GM12878 (cell line): ENCODE measurements around the gene ZG16. TPM values are rescaled to one million over a fixed set of nuclear protein-coding genes. Genes with fewer than 3 reads are reported as not detected.

Experiments used
- ATAC-seq: fragments of 200-7000 bp; cut with Tn5 transposase; 3 replicates; pipeline ENCODE4 v1.9.1; 2020; ENCODE audit warnings: mild to moderate bottlenecking, moderate library complexity
- BruUV-seq: library from RNA; stranded (reverse); fragments of 400-500 nt; replicated peaks from 2 replicates; lab custom pipeline; 2021; lab: Mats Ljungman, UMichigan
- CTCF ChIA-PET: fragments of 300-600 bp; sonication (Branson Sonifier 250); formaldehyde crosslinking; extraction: SDS; loops from one replicate; lab custom pipeline; 2021; ENCODE audit warnings: inconsistent platforms; lab: Yijun Ruan, JAX
- POLR2A ChIA-PET: fragments of 350-600 bp; formaldehyde crosslinking; extraction: SDS; loops from one replicate; lab custom pipeline; 2021; ENCODE audit warnings: inconsistent platforms; lab: Charles Lee
- RAD21 ChIA-PET: fragments of 300-600 bp; sonication (Branson Sonifier 250); formaldehyde crosslinking; loops from one replicate; lab custom pipeline; 2023; ENCODE audit warnings: antibody characterized with exemption; ENCODE audit not compliant: unreplicated experiment; lab: Charles Lee
- SMC1A ChIA-PET: fragments of 300-600 bp; sonication (Branson Sonifier 250); formaldehyde crosslinking; loops from one replicate; lab custom pipeline; 2023; ENCODE audit not compliant: unreplicated experiment, uncharacterized antibody; lab: Charles Lee
- DNase-seq: peaks from one replicate; pipeline ENCODE4 v3.0.0-alpha.2; 2011; ENCODE audit warnings: low read depth, low spot score
- FAIRE-seq: peaks from 3 replicates; lab custom pipeline; 2011; peaks lifted over from hg19 to GRCh38; lab: Jason Lieb, UNC
- H2AFZ ChIP-seq: 2 replicates; pipeline ENCODE4 v1.6.0; 2011; ENCODE audit warnings: low read depth, low read length, control low read depth; ENCODE audit not compliant: control insufficient read depth
- H3K27ac ChIP-seq: 2 replicates; pipeline ENCODE4 v1.5.1; 2011; ENCODE audit warnings: control low read depth; ENCODE audit not compliant: control insufficient read depth, insufficient read depth
- H3K27me3 ChIP-seq, 2 experiments: replicated peaks in 1 of 2; 2 replicates each; pipeline versions ENCODE4 v1.6.0 to v1.6.1; 2011; ENCODE audit warnings: low read length in 1 of 2; ENCODE audit not compliant: control insufficient read depth in 2 of 2, insufficient read depth in 2 of 2
- H3K36me3 ChIP-seq, 2 experiments: 2 replicates each; pipeline ENCODE4 v1.5.1; 2011; ENCODE audit warnings: low read length in 1 of 2; ENCODE audit not compliant: control insufficient read depth in 2 of 2, insufficient read depth in 2 of 2
- H3K4me1 ChIP-seq: 2 replicates; pipeline ENCODE4 v1.6.1; 2011; ENCODE audit warnings: mild to moderate bottlenecking, low read length, moderate library complexity, mixed read lengths; ENCODE audit not compliant: control insufficient read depth, insufficient read depth
- H3K4me2 ChIP-seq: 2 replicates; pipeline ENCODE4 v1.6.0; 2011; ENCODE audit warnings: control low read depth; ENCODE audit not compliant: control insufficient read depth, insufficient read depth
- H3K4me3 ChIP-seq: fragments of 200-600 bp; sonication (generic); 2 replicates; pipeline ENCODE4 v1.5.1; 2016
- H3K79me2 ChIP-seq: 2 replicates; pipeline ENCODE4 v1.6.0; 2011; ENCODE audit warnings: low read length; ENCODE audit not compliant: control insufficient read depth, insufficient read depth
- H3K9ac ChIP-seq: 2 replicates; pipeline ENCODE4 v1.8.0; 2011; ENCODE audit warnings: low read length, control low read depth, mixed read lengths; ENCODE audit not compliant: control insufficient read depth, insufficient read depth
- H3K9me3 ChIP-seq: replicated peaks from 3 replicates; pipeline ENCODE4 v1.5.1; 2011; ENCODE audit warnings: mild to moderate bottlenecking, low read length; ENCODE audit not compliant: control insufficient read depth, insufficient read depth
- H4K20me1 ChIP-seq: 2 replicates; pipeline ENCODE4 v1.6.0; 2011; ENCODE audit not compliant: control insufficient read depth, insufficient read depth
- ATF7 ChIP-seq: fragments of 450-650 bp; IDR thresholded peaks from 2 replicates; pipeline ENCODE4 v1.6.1; 2016; ENCODE audit warnings: low read depth, mild to moderate bottlenecking
- CBX5 ChIP-seq: sonication (generic); IDR thresholded peaks from 2 replicates; pipeline ENCODE4 v1.6.1; 2016; ENCODE audit warnings: low read depth, moderate library complexity, mild to moderate bottlenecking, inconsistent platforms
- ESRRA ChIP-seq: IDR thresholded peaks from 2 replicates; pipeline ENCODE4 v1.6.1; 2012; ENCODE audit warnings: mild to moderate bottlenecking, low read length, improper control_type of control experiment
- IKZF1 ChIP-seq: fragments of 450-650 bp; conservative IDR thresholded peaks from 2 replicates; pipeline ENCODE4 v1.6.1; 2017; ENCODE audit warnings: antibody characterized with exemption, mild to moderate bottlenecking
- NR2C1 ChIP-seq: fragments of 450-650 bp; IDR thresholded peaks from 2 replicates; pipeline ENCODE4 v1.6.1; 2017; ENCODE audit warnings: antibody characterized with exemption, mild to moderate bottlenecking, moderate library complexity
- RAD21 ChIP-seq: IDR thresholded peaks from 2 replicates; pipeline ENCODE4 v1.6.1; 2011; ENCODE audit warnings: mild to moderate bottlenecking, low read depth, low read length, moderate library complexity; ENCODE audit not compliant: insufficient read depth
- RCOR1 ChIP-seq: conservative IDR thresholded peaks from 2 replicates; pipeline ENCODE4 v1.6.1; 2012; ENCODE audit warnings: low read depth, low read length, improper control_type of control experiment
- RFX5 ChIP-seq: IDR thresholded peaks from 2 replicates; pipeline ENCODE4 v1.6.1; 2011; ENCODE audit warnings: low read depth, low read length, improper control_type of control experiment
- SMARCA5 ChIP-seq: fragments of 450-650 bp; IDR thresholded peaks from 2 replicates; pipeline ENCODE4 v1.6.1; 2017; ENCODE audit warnings: mild to moderate bottlenecking
- SP1 ChIP-seq: IDR thresholded peaks from one replicate; pipeline ENCODE4 v1.6.1; 2011; ENCODE audit warnings: low read depth, low read length
- SUZ12 ChIP-seq: fragments of 200-600 bp; sonication (generic); IDR thresholded peaks from one replicate; pipeline ENCODE4 v1.6.1; 2018; ENCODE audit warnings: antibody characterized with exemption, mild to moderate bottlenecking; ENCODE audit not compliant: unreplicated experiment
- TCF3 ChIP-seq: IDR thresholded peaks from 2 replicates; pipeline ENCODE4 v1.6.1; 2012; ENCODE audit warnings: low read depth, mild to moderate bottlenecking, low read length, borderline replicate concordance; ENCODE audit not compliant: insufficient read depth
- ZNF622 ChIP-seq: fragments of 450-650 bp; IDR thresholded peaks from 2 replicates; pipeline ENCODE4 v1.6.1; 2017; ENCODE audit warnings: mild to moderate bottlenecking, inconsistent platforms
- WGBS: methylation state at CpG from one replicate; pipeline ENCODE4 v1.1.6; 2016; ENCODE audit warnings: low lambda C conversion rate; ENCODE audit not compliant: insufficient replicate concordance, insufficient coverage; ENCODE audit errors: missing lambda C conversion rate; 5-methylcytosine and 5-hydroxymethylcytosine counted together
- in situ Hi-C: fragments of 300-500 bp; cut with MboI; formaldehyde crosslinking; loops from 9 replicates; pipeline ENCODE4 v1.14.3; 2018; ENCODE audit warnings: mixed read lengths
- intact Hi-C: fragments of 100-400 bp; cut with micrococcal nuclease; formaldehyde crosslinking; loops from one replicate; pipeline ENCODE4 v1.14.2; 2022; ENCODE audit not compliant: unreplicated experiment
- polyA plus RNA-seq, 11 experiments: library from polyadenylated mRNA; depleted of rRNA in 4 of 11; unstranded in 6 of 11; stranded (reverse) in 5 of 11; fragments of >200 nt; fragmentation: Nextera tagmentation in 4 of 11; fragmentation: Illumina TruSeq in 1 of 11; extraction: Ambion mirVana in 4 of 11; extraction: Trizol in 1 of 11; gene quantifications; 1 replicate in 1 of 11; 2 replicates in 10 of 11; pipeline versions ENCODE4 v1.2.1 to v1.2.3, GENCODE V29; 2011 to 2016; ENCODE audit warnings: inconsistent platforms in 2 of 11, missing spikeins in 2 of 11, low read depth in 1 of 11
- total RNA-seq, 4 experiments: library from RNA; depleted of rRNA in 3 of 4; stranded (reverse); fragments of >200 nt in 3 of 4; fragmentation: Illumina TruSeq in 1 of 4; extraction: Trizol in 1 of 4; gene quantifications; 2 replicates each; pipeline versions ENCODE4 v1.2.1 to v1.2.3, GENCODE V29; 2013 to 2021
- TF ChIP-seq, protein P1 (sequence below): IDR thresholded peaks from 2 replicates; pipeline ENCODE4 v1.6.1; 2012; ENCODE audit warnings: mild to moderate bottlenecking, low read depth, low read length
- TF ChIP-seq, protein P2 (sequence below): fragments of 450-650 bp; IDR thresholded peaks from 2 replicates; pipeline ENCODE4 v1.6.1; 2016; ENCODE audit warnings: mild to moderate bottlenecking
- TF ChIP-seq, protein P3 (sequence below): fragments of 450-650 bp; IDR thresholded peaks from 2 replicates; pipeline ENCODE4 v1.6.1; 2017; ENCODE audit warnings: antibody characterized with exemption, mild to moderate bottlenecking, moderate library complexity

The ZG16 gene
- total and polyA plus RNA-seq, 10 of the 15 experiments (the other 5 are each of a cell fraction or from before 2014, with no cell fraction given) = not detected

DNA sequence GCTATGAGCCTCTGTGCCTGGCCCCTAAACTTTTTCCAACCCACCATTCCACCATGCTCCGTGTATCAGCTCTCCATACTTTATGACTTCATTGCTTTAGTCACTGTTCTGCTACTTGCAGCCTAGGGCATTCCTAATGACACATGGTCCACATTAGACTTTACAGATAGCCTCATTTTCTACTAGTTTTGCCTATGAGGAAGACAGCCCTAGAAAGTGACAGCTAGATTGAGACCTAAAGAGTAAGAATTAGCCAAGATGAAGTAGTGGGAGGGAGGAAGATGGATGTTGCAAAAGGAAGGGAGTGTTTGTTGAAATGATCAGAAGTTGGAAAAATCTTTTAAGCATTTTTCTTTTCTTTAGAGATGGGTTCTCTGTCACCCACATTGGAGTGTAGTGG, 43.3 kb upstream of the ZG16 start:
- RAD21 ChIA-PET = no interaction called here

More for the DNA sequence above, 43.3 kb upstream of the ZG16 start:
- WGBS = 50% methylated on average over 1 of the region's 1 CpG
- Histone ChIP-seq H3K27ac (no peak overlapping the region), H3K4me1 (peaks cover 31% of the 10 kb centered on the region), H3K79me2 (no peaks in the 10 kb centered on the region), H3K9ac (no peak overlapping the region), H4K20me1 (no peaks in the 10 kb centered on the region), H3K9me3 (peaks cover 1% of the 10 kb centered on the region; the same call in 2 of the 3 replicates), H3K27me3 (no peaks in the 10 kb centered on the region), H3K4me2 (no peak overlapping the region), H3K36me3 (no peaks in the 10 kb centered on the region), H3K4me3 (no peak overlapping the region), H2AFZ (no peak overlapping the region)
- ChIA-PET POLR2A (interaction anchor here (0.7 kb wide), 2 partner anchors 20 to 83 kb away, joined by 3 read pairs; no protein-coding TSS in a partner anchor), SMC1A (no interaction called here), CTCF (interaction anchor here (1.2 kb wide), 1 partner anchor 21 kb away, joined by 3 read pairs; no protein-coding TSS in a partner anchor)
- in situ Hi-C loops = loop anchor here (5.0 kb wide), 1 partner anchor 48 kb away; no protein-coding TSS in a partner anchor
- no TSS peak for BruUV-seq
- DNase-seq (no peak), ATAC-seq (no peak), FAIRE-seq (no peak)
- intact Hi-C loops = no loop called here
- TF ChIP-seq NR2C1 (no peak), IKZF1 (no peak), RFX5 (no peak), ATF7 (no peak), TCF3 (no peak), CBX5 (no peak), RCOR1 (no peak), ESRRA (no peak), RAD21 (no peak), SMARCA5 (no peak), SUZ12 (no peak), ZNF622 (no peak), SP1 (no peak)
- TF ChIP-seq, protein P1, sequence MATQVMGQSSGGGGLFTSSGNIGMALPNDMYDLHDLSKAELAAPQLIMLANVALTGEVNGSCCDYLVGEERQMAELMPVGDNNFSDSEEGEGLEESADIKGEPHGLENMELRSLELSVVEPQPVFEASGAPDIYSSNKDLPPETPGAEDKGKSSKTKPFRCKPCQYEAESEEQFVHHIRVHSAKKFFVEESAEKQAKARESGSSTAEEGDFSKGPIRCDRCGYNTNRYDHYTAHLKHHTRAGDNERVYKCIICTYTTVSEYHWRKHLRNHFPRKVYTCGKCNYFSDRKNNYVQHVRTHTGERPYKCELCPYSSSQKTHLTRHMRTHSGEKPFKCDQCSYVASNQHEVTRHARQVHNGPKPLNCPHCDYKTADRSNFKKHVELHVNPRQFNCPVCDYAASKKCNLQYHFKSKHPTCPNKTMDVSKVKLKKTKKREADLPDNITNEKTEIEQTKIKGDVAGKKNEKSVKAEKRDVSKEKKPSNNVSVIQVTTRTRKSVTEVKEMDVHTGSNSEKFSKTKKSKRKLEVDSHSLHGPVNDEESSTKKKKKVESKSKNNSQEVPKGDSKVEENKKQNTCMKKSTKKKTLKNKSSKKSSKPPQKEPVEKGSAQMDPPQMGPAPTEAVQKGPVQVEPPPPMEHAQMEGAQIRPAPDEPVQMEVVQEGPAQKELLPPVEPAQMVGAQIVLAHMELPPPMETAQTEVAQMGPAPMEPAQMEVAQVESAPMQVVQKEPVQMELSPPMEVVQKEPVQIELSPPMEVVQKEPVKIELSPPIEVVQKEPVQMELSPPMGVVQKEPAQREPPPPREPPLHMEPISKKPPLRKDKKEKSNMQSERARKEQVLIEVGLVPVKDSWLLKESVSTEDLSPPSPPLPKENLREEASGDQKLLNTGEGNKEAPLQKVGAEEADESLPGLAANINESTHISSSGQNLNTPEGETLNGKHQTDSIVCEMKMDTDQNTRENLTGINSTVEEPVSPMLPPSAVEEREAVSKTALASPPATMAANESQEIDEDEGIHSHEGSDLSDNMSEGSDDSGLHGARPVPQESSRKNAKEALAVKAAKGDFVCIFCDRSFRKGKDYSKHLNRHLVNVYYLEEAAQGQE = no peak
- TF ChIP-seq, protein P2, sequence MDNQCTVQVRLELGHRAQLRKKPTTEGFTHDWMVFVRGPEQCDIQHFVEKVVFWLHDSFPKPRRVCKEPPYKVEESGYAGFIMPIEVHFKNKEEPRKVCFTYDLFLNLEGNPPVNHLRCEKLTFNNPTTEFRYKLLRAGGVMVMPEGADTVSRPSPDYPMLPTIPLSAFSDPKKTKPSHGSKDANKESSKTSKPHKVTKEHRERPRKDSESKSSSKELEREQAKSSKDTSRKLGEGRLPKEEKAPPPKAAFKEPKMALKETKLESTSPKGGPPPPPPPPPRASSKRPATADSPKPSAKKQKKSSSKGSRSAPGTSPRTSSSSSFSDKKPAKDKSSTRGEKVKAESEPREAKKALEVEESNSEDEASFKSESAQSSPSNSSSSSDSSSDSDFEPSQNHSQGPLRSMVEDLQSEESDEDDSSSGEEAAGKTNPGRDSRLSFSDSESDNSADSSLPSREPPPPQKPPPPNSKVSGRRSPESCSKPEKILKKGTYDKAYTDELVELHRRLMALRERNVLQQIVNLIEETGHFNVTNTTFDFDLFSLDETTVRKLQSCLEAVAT = no peak
- TF ChIP-seq, protein P3, sequence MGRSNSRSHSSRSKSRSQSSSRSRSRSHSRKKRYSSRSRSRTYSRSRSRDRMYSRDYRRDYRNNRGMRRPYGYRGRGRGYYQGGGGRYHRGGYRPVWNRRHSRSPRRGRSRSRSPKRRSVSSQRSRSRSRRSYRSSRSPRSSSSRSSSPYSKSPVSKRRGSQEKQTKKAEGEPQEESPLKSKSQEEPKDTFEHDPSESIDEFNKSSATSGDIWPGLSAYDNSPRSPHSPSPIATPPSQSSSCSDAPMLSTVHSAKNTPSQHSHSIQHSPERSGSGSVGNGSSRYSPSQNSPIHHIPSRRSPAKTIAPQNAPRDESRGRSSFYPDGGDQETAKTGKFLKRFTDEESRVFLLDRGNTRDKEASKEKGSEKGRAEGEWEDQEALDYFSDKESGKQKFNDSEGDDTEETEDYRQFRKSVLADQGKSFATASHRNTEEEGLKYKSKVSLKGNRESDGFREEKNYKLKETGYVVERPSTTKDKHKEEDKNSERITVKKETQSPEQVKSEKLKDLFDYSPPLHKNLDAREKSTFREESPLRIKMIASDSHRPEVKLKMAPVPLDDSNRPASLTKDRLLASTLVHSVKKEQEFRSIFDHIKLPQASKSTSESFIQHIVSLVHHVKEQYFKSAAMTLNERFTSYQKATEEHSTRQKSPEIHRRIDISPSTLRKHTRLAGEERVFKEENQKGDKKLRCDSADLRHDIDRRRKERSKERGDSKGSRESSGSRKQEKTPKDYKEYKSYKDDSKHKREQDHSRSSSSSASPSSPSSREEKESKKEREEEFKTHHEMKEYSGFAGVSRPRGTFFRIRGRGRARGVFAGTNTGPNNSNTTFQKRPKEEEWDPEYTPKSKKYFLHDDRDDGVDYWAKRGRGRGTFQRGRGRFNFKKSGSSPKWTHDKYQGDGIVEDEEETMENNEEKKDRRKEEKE = no peak
- TF ChIP-seq, all 136 proteins: peak for 0
